Natural killer cell (primary cell): ENCODE data around the gene CST3. TPM values are rescaled to one million over a fixed set of nuclear protein-coding genes. Genes with fewer than 3 reads are reported as not detected.

Source experiments
- ATAC-seq, 3 donors: fragments of 150-1000 bp in 2 of 3; fragments of 200-7000 bp in 1 of 3; cut with Tn5 transposase; 1 replicate in 1 of 3; 2 replicates in 2 of 3; pipeline ENCODE4 v1.10.0; 2021; ENCODE audit warnings: mild to moderate bottlenecking in 2 of 3, moderate library complexity in 2 of 3
- DNase-seq, 2 donors: peaks; one replicate each; pipeline versions ENCODE4 v3.0.0 to v3.0.0-alpha.2; 2013 to 2021; ENCODE audit warnings: mixed read lengths in 1 of 2
- H3K27ac ChIP-seq: one replicate; pipeline ENCODE4 v1.5.1; 2013; ENCODE audit warnings: mild to moderate bottlenecking, low read length
- H3K27me3 ChIP-seq: one replicate; pipeline ENCODE4 v1.6.1; 2013; ENCODE audit warnings: low read length; ENCODE audit not compliant: control insufficient read depth, insufficient read depth
- H3K36me3 ChIP-seq: one replicate; pipeline ENCODE4 v1.6.1; 2013; ENCODE audit warnings: low read length; ENCODE audit not compliant: control insufficient read depth, insufficient read depth
- H3K4me1 ChIP-seq: one replicate; pipeline ENCODE4 v1.6.1; 2013; ENCODE audit warnings: low read length; ENCODE audit not compliant: control insufficient read depth, insufficient read depth
- H3K4me3 ChIP-seq: one replicate; pipeline ENCODE4 v1.5.1; 2013; ENCODE audit warnings: low read length
- H3K9me3 ChIP-seq: one replicate; pipeline ENCODE4 v1.6.1; 2013; ENCODE audit warnings: low read length; ENCODE audit not compliant: control insufficient read depth, insufficient read depth
- H3K27ac Mint-ChIP-seq, 2 donors: one replicate each; pipeline ENCODE4 v1.8.0; 2022; ENCODE audit warnings: mild to moderate bottlenecking in 2 of 2, mixed read lengths in 2 of 2, moderate library complexity in 1 of 2
- H3K27me3 Mint-ChIP-seq, 2 donors: one replicate each; pipeline ENCODE4 v1.8.0; 2022; ENCODE audit warnings: low read depth in 2 of 2, mixed read lengths in 2 of 2
- H3K36me3 Mint-ChIP-seq: one replicate; pipeline ENCODE4 v1.8.0; 2022; ENCODE audit warnings: mixed read lengths
- H3K4me1 Mint-ChIP-seq, 2 donors: one replicate each; pipeline ENCODE4 v1.8.0; 2022; ENCODE audit warnings: mixed read lengths in 2 of 2
- H3K4me3 Mint-ChIP-seq: one replicate; pipeline ENCODE4 v1.8.0; 2022; ENCODE audit warnings: mild to moderate bottlenecking, moderate library complexity, mixed read lengths
- H3K9me3 Mint-ChIP-seq, 2 donors: one replicate each; pipeline ENCODE4 v1.8.0; 2022; ENCODE audit warnings: mixed read lengths in 2 of 2
- CTCF ChIP-seq: fragments of 200-600 bp; IDR thresholded peaks from one replicate; pipeline ENCODE4 v1.8.0; 2022; ENCODE audit warnings: antibody characterized with exemption
- WGBS: methylation state at CpG from one replicate; pipeline ENCODE4 v1.1.7; 2013; ENCODE audit warnings: missing lambda C conversion rate; ENCODE audit not compliant: insufficient coverage; 5-methylcytosine and 5-hydroxymethylcytosine counted together
- intact Hi-C: fragments of 100-400 bp; cut with micrococcal nuclease; formaldehyde crosslinking; loops from one replicate; pipeline ENCODE4 v1.14.2; 2022
- total RNA-seq, 4 donors: library from RNA; stranded (reverse); fragments of 120-200 nt in 1 of 4; gene quantifications; one replicate each; pipeline versions ENCODE4 v1.2.3 to v1.2.4, GENCODE V29; 2013 to 2022

CST3 gene
- total RNA-seq, 3 donors from 2014 or later (not counting 1 experiment from before 2014, with no cell fraction given), result 30.0 to 118 (median 83.8) TPM

- DNase-seq (no peak), ATAC-seq (no peak)
- Mint-ChIP-seq H3K27ac (no peak overlapping the region), H3K36me3 (no peaks in the 10 kb centered on the region), H3K4me3 (no peak overlapping the region), H3K27me3 (peaks cover 0 to 7% of the 10 kb centered on the region in 2 donors), H3K4me1 (no peaks in the 10 kb centered on the region), H3K9me3 (no peaks in the 10 kb centered on the region)
- no peak for TF ChIP-seq CTCF
- H3K9me3 ChIP-seq, result no peaks in the 10 kb centered on the region
- peaks cover 14% of the 10 kb centered on the region for H3K4me1 ChIP-seq
- intact Hi-C loops, result no loop called here
- H3K27ac ChIP-seq, result no peak overlapping the region
- no peaks in the 10 kb centered on the region for H3K36me3 ChIP-seq
- no peaks in the 10 kb centered on the region for H3K27me3 ChIP-seq
- no peak overlapping the region for H3K4me3 ChIP-seq
Measured at GRCh38 chr20:23652371-23652770, 14.6 kb upstream of the CST3 start.

GRCh38 chr20:23651117-23651516 is 13.4 kb upstream of the CST3 start:
- Mint-ChIP-seq H3K27me3 (peaks cover 0 to 6% of the 10 kb centered on the region in 2 donors), H3K4me1 (no peaks in the 10 kb centered on the region), H3K27ac (no peak overlapping the region), H3K9me3 (no peaks in the 10 kb centered on the region), H3K36me3 (no peaks in the 10 kb centered on the region), H3K4me3 (no peak overlapping the region)
- ATAC-seq (no peak), DNase-seq (no peak)
- no peaks in the 10 kb centered on the region for H3K9me3 ChIP-seq
- peaks cover 12% of the 10 kb centered on the region for H3K4me1 ChIP-seq
- TF ChIP-seq CTCF, result no peak
- H3K4me3 ChIP-seq, result no peak overlapping the region
- no CpG with 5 or more reads among the region's 2 CpGs for WGBS
- no peaks in the 10 kb centered on the region for H3K27me3 ChIP-seq
- intact Hi-C loops, result no loop called here
- H3K36me3 ChIP-seq, result no peaks in the 10 kb centered on the region
- no peak overlapping the region for H3K27ac ChIP-seq

GRCh38 chr20:23649830-23650417 is 12.2 kb upstream of the CST3 start:
- Mint-ChIP-seq H3K27me3 (peaks cover 0 to 10% of the 10 kb centered on the region in 2 donors), H3K36me3 (no peaks in the 10 kb centered on the region), H3K4me1 (no peaks in the 10 kb centered on the region), H3K27ac (no peak overlapping the region), H3K4me3 (no peak overlapping the region), H3K9me3 (no peaks in the 10 kb centered on the region)
- Histone ChIP-seq H3K9me3 (no peaks in the 10 kb centered on the region), H3K27ac (no peak overlapping the region), H3K36me3 (no peaks in the 10 kb centered on the region), H3K4me3 (no peak overlapping the region), H3K27me3 (no peaks in the 10 kb centered on the region), H3K4me1 (peaks cover 10% of the 10 kb centered on the region)
- intact Hi-C loops, result no loop called here
- ATAC-seq, result no peak
- no peak for TF ChIP-seq CTCF
- no peak for DNase-seq
- 100% methylated on average over 1 of the region's 1 CpG for WGBS

GRCh38 chr20:23649242-23649641 is 11.5 kb upstream of the CST3 start:
- no peaks in the 10 kb centered on the region for H3K9me3 Mint-ChIP-seq
- intact Hi-C loops, result no loop called here
- no peak overlapping the region for H3K4me3 ChIP-seq
- H3K27me3 ChIP-seq, result no peaks in the 10 kb centered on the region
- TF ChIP-seq CTCF, result no peak
- H3K36me3 ChIP-seq, result no peaks in the 10 kb centered on the region
- peaks cover 0 to 10% of the 10 kb centered on the region in 2 donors for H3K27me3 Mint-ChIP-seq
- H3K9me3 ChIP-seq, result no peaks in the 10 kb centered on the region
- H3K4me1 Mint-ChIP-seq, result no peaks in the 10 kb centered on the region
- ATAC-seq, result no peak
- H3K27ac ChIP-seq, result no peak overlapping the region
- peaks cover 10% of the 10 kb centered on the region for H3K4me1 ChIP-seq
- no peak overlapping the region for H3K4me3 Mint-ChIP-seq
- H3K27ac Mint-ChIP-seq, result no peak overlapping the region
- H3K36me3 Mint-ChIP-seq, result no peaks in the 10 kb centered on the region
- no peak for DNase-seq
- WGBS, result 100% methylated on average over 1 of the region's 2 CpGs
